ENCODE results near the gene TBCCD1. TPM values are rescaled to one million over a fixed set of nuclear protein-coding genes. Genes with fewer than 3 reads are reported as not detected.

Gene TBCCD1
- total RNA-seq, 1 experiment from 2014 or later: 7.4 TPM

DNA sequence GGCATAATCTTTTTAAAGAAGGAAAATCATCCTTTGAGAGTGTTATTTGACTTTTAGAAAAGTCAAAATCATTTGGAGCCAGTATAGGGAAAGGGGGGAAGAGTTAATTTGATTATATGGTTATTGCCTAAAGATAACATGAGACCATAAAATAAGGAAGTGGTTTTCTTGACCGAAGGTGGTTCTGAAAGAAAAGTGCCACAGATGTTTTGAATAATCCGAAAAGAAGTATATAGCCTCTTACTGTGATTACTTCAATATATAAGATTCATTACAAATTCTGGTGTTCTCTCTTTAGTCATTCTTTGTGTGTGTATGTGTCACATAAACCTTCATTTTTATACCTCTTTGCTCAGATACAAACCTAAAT is 4.5 kb upstream of the TBCCD1 start:
- Histone ChIP-seq H2BK15ac (ENCODE audit: low read depth, low read length) (no peak overlapping the region), H3K27me3 (ENCODE audit: insufficient read depth, low read length) (no peaks in the 10 kb centered on the region), H2BK120ac (ENCODE audit: low read depth, low read length, poor library complexity, severe bottlenecking) (no peak overlapping the region), H3K23ac (ENCODE audit: insufficient read length, low read depth, low read length) (no peak overlapping the region), H3K18ac (ENCODE audit: insufficient read length, low read depth, low read length) (no peak overlapping the region), H3K56ac (ENCODE audit: insufficient read length, low read depth, low read length) (no peak overlapping the region), H3K4me1 (ENCODE audit: insufficient read depth, low read length) (no peaks in the 10 kb centered on the region), H3K23me2 (ENCODE audit: insufficient read length, low read depth, low read length, poor library complexity, severe bottlenecking) (peaks cover 10% of the 10 kb centered on the region), H3T11ph (ENCODE audit: low read length) (no peak overlapping the region), H2AFZ (ENCODE audit: low read length) (no peak overlapping the region), H3K79me2 (ENCODE audit: insufficient read depth, low read length) (peaks cover 5% of the 10 kb centered on the region; the same call in 1 of the 2 replicates), H3K79me1 (ENCODE audit: insufficient read depth, low read depth, low read length, poor library complexity, severe bottlenecking) (no peaks in the 10 kb centered on the region), H3K14ac (ENCODE audit: insufficient read depth, low read length) (no peak overlapping the region), H4K5ac (ENCODE audit: insufficient read length, low read depth, low read length) (no peak overlapping the region), H3K9me3 (ENCODE audit: control insufficient read depth, low read depth, low read length) (no peaks in the 10 kb centered on the region), H4K8ac (replicated peaks; ENCODE audit: insufficient read length, low read depth, low read length) (no peak overlapping the region), H2BK5ac (ENCODE audit: insufficient read length, low read length) (no peak overlapping the region), H4K20me1 (ENCODE audit: control insufficient read depth, insufficient read depth, insufficient read length) (peaks cover 3% of the 10 kb centered on the region), H3K4me2 (ENCODE audit: insufficient read depth, insufficient read length, low read length) (peak overlapping the region; percentile 99), H3K27ac (ENCODE audit: insufficient read length, low read depth, low read length) (no peak overlapping the region), H2BK12ac (ENCODE audit: insufficient read length, low read depth, low read length) (no peak overlapping the region), H2BK20ac (ENCODE audit: low read depth, low read length, poor library complexity, severe bottlenecking) (no peak overlapping the region), H4K91ac (ENCODE audit: insufficient read length, low read depth, low read length) (no peak overlapping the region), H2AK5ac (ENCODE audit: insufficient read length, low read length) (no peak overlapping the region), H3K9ac (ENCODE audit: extremely low read depth, insufficient read length, low read length) (no peak overlapping the region), H3K4ac (ENCODE audit: low read depth, low read length) (no peak overlapping the region)
- no peak for DNase-seq
- Mint-ChIP-seq H3K4me1 (peaks cover 18 to 23% of the 10 kb centered on the region in 2 experiments), H3K9me3 (no peaks in the 10 kb centered on the region), H3K27ac (no peak overlapping the region), H3K36me3 (ENCODE audit: insufficient read depth in 1 of 3, low read depth in 3 of 3) (peaks cover 17 to 40% (median 35%) of the 10 kb centered on the region in 3 experiments; a peak in 6 of 7 replicates), H3K4me3 (peak overlapping the region; percentile 89 to 92), H3K27me3 (ENCODE audit: low read depth) (no peaks in the 10 kb centered on the region)
- no peak for TF ChIP-seq CTCF (conservative IDR thresholded peaks at IDR 0.05)
- no CpG with 5 or more reads among the region's 2 CpGs for WGBS (ENCODE audit: extremely low coverage, insufficient read length, low lambda C conversion rate)

All from H9 (cell line).